WTC11 (cell line): ENCODE data around the gene SNX14. TPM values are rescaled to one million over a fixed set of nuclear protein-coding genes. Genes with fewer than 3 reads are reported as not detected.

ENCODE experiments used
- ATAC-seq: fragments of 200-7000 bp; cut with Tn5 transposase; 2 replicates; pipeline ENCODE4 v1.10.0; 2021; ENCODE audit warnings: mild to moderate bottlenecking, moderate library complexity
- CTCF ChIA-PET: fragments of 300-600 bp; sonication (Branson Sonifier 250); formaldehyde crosslinking; loops from one replicate; lab custom pipeline; 2021; ENCODE audit warnings: antibody characterized with exemption; lab: Charles Lee
- POLR2A ChIA-PET: fragments of 350-600 bp; sonication (Branson Sonifier 250); formaldehyde crosslinking; loops from one replicate; lab custom pipeline; 2021; ENCODE audit warnings: antibody characterized with exemption; lab: Charles Lee
- DNase-seq: peaks from one replicate; pipeline ENCODE4 v3.0.0; 2021; ENCODE audit warnings: low spot score
- H3K27ac Mint-ChIP-seq: 2 replicates; pipeline ENCODE4 v1.8.0; 2021; ENCODE audit warnings: mixed read lengths
- H3K27me3 Mint-ChIP-seq: 2 replicates; pipeline ENCODE4 v1.8.0; 2021; ENCODE audit warnings: low read depth, mild to moderate bottlenecking, moderate library complexity, mixed read lengths
- H3K36me3 Mint-ChIP-seq: 2 replicates; pipeline ENCODE4 v1.8.0; 2021; ENCODE audit warnings: mixed read lengths
- H3K4me1 Mint-ChIP-seq: 2 replicates; pipeline ENCODE4 v1.8.0; 2022; ENCODE audit warnings: mixed read lengths
- H3K4me3 Mint-ChIP-seq: 2 replicates; pipeline ENCODE4 v1.8.0; 2021; ENCODE audit warnings: mild to moderate bottlenecking, moderate library complexity, mixed read lengths
- H3K9me3 Mint-ChIP-seq: 2 replicates; pipeline ENCODE4 v1.8.0; 2021; ENCODE audit warnings: mixed read lengths
- CBFB ChIP-seq: sonication (generic); formaldehyde crosslinking; IDR thresholded peaks from 2 replicates; pipeline ENCODE4 v1.8.1; 2022; ENCODE audit warnings: mild to moderate bottlenecking, low read depth, missing genetic modification reagents
- CREB1 ChIP-seq: sonication (generic); formaldehyde crosslinking; IDR thresholded peaks from 2 replicates; pipeline ENCODE4 v1.8.0; 2023; ENCODE audit warnings: mild to moderate bottlenecking, missing genetic modification reagents
- ERG ChIP-seq: fragments of 250-450 bp; sonication (Bioruptor Pico); IDR thresholded peaks from 2 replicates; pipeline ENCODE4 v1.8.0; 2021; ENCODE audit warnings: mild to moderate bottlenecking
- ETV6 ChIP-seq: sonication (generic); formaldehyde crosslinking; IDR thresholded peaks from 2 replicates; pipeline ENCODE4 v1.8.1; 2022; ENCODE audit warnings: mild to moderate bottlenecking, missing genetic modification reagents
- GRHL2 ChIP-seq: fragments of 250-450 bp; sonication (Bioruptor Pico); IDR thresholded peaks from 2 replicates; pipeline ENCODE4 v1.8.0; 2022; ENCODE audit warnings: mild to moderate bottlenecking, moderate library complexity; ENCODE audit not compliant: insufficient replicate concordance, severe bottlenecking
- NFE2L1 ChIP-seq: sonication (generic); formaldehyde crosslinking; IDR thresholded peaks from 2 replicates; pipeline ENCODE4 v1.8.1; 2023; ENCODE audit warnings: missing genetic modification reagents
- total RNA-seq: library from RNA; stranded (reverse); gene quantifications from 3 replicates; pipeline ENCODE4 v1.2.3, GENCODE V29; 2021

Gene SNX14
- total RNA-seq, 1 experiment from 2014 or later, result 34.3 TPM

- TF ChIP-seq GRHL2 (CRISPR knock-in tag), result no peak
- no peak for TF ChIP-seq CBFB
- no peak for TF ChIP-seq NFE2L1 (CRISPR knock-in tag)
- TF ChIP-seq CREB1, result no peak
- no peak for TF ChIP-seq ERG (CRISPR knock-in tag)
These were observed 135.5 kb downstream of the SNX14 start (continued) for GRCh38 chr6:85458184-85458583.

- ATAC-seq (no peak), DNase-seq (no peak)
- H3K4me3 Mint-ChIP-seq, result no peak overlapping the region
- no peaks in the 10 kb centered on the region for H3K36me3 Mint-ChIP-seq
- H3K4me1 Mint-ChIP-seq, result peaks cover 30% of the 10 kb centered on the region
- peaks cover 32% of the 10 kb centered on the region for H3K27me3 Mint-ChIP-seq
- ChIA-PET POLR2A (no interaction called here), CTCF (interaction anchor here (3.4 kb wide), 1 partner anchor 26 kb away, joined by 19 read pairs; no protein-coding TSS in a partner anchor)
- no peak overlapping the region for H3K27ac Mint-ChIP-seq
- no peaks in the 10 kb centered on the region for H3K9me3 Mint-ChIP-seq
- no peak for TF ChIP-seq ETV6 (CRISPR knock-in tag)
These were observed 136.9 kb downstream of the SNX14 start for GRCh38 chr6:85456782-85457181.

Other genes starting within 250 kb of the SNX14 start
- 0.62 to 0.94 TPM (median 0.81 TPM) in 3 replicates for gene NT5E, start 143.8 kb downstream of the SNX14 start, total RNA-seq
- 139 to 150 TPM (median 144 TPM) in 3 replicates for gene SYNCRIP, start 49.0 kb upstream of the SNX14 start, total RNA-seq